ENCODE results near the gene SLIT1.

SLIT1 gene

DNA sequence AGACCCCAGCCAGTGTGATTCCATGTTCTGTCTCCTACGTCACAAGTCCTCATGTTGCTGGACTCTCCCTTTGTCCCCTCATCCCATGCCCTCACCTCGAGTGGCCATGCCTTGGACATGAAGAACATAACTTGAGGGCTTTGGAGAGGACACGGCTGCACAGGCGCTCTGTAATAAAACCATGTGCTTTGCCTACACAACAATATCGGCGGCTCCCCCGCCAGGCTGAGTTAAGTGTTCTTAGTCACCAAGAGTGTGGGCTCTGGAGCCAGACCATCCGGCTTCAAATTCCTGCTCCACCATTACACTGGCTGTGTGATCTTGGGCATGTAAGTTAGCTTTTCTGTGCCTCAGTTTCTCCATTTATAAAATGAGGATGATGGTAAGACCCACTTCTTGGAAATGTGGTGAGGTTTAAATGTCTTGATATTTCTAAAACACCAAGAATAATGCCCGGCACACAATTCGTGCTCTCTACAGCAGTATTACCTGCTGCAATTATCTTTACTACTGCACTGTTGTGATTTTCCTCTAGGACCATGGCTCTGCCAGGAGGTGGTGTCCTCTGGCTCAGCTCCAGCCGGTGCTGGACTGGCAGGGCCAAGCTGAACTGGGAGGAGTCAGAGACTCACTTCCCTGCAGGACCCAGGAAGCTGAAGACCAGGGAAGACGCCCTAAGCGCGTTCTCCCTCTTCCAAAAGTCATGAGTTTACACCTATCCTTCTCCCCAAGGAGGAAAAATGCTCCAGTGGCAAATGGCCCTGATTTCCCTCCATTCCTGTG lies 15.7 kb downstream of the SLIT1 start:
- DNase-seq = no peak

GRCh38 chr10:97169063-97169462 lies 16.7 kb downstream of the SLIT1 start:
- no peak for DNase-seq

- DNase-seq = no peak
Observed at GRCh38 chr10:97168645-97169044, 17.1 kb downstream of the SLIT1 start.

GRCh38 chr10:97165499-97165898 lies 20.3 kb downstream of the SLIT1 start:
- no peak for DNase-seq

DNA sequence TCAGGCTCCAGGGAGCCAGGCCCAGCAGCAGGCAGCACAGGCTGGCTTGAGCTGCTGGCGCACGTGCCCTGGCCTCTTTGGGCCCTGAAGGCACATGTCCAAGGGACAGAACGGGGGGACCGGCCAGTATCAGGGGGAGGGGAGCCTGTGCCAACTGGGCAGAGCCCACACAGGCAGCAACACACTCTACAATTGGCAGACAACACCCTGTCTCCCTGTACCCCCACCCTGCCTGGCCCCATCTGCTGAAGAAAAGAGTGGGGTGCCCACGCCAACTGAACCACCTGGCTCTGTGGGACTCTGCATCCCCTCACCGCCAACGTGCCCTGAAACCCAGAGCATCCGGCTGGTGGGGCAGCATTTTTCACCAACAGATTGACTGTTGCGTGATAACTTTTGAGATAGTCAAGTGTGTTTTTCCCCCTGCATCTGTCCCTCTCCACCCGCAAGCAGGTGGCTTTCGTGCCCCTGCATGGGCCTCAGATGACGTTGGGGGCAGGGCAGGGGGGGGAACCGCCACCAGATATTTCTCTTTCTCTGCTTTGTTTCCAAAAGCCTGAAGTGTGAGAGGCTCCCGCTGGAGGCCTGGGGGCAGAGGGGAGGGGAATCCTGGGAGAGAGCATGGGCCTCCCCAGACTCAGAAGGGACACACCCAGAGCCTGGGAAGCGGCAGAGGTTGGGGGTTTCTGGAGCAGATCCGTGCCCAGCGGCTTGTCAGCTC lies 21.8 kb downstream of the SLIT1 start:
- no peak for DNase-seq

DNA sequence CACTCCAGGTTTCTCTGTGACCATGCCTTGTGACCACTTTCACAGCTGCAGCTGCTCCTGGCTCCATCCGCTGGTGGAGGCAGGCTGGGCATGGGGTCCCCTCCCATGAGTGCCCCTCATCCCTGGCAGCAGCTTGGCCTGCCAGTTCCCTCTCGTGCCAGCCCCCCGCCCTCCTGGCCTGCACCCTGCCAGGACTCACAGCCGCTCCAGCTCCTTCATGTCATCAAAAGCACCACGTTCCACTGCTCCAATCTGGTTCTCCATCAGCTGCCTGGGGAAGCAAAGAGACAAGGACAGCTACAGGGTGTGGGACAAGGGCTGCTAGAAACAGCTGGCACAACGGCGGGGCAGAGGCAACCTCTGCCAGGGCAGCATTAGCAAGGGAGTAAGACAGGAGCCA lies 22.6 kb downstream of the SLIT1 start:
- DNase-seq = no peak

DNA sequence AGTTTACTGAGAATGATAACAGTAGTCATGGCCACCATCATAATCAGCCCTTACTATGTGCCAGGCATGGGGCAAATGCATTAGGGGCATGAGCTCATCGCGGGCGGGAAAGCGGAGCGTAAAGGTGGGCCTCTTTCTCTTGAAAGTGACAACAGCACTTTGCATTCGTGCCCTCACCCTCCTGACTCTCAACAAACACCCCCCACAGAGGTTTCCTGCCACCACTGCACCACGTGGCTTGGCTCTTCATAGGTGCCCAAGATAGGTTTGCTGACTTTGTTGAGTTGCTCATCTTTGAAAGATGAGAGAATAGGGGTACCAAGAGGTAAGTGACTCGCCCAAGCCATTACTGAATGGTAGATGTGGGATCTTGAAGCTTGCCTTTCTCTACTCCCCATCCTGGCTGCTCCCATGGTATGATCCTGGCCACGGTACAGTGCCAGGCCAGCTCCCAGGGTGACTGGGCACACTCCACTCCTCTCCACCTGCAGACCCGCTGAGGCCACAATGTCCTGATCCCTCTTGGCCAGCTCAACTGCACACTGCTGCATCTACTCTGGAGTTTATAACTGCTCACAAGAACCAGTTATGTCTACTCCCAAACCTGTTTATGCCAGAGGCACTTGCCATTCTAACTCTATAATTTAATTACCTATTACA lies 26.0 kb downstream of the SLIT1 start:
- DNase-seq = no peak

- DNase-seq = no peak
Observed at GRCh38 chr10:97157578-97158095, 28.1 kb downstream of the SLIT1 start.

DNA sequence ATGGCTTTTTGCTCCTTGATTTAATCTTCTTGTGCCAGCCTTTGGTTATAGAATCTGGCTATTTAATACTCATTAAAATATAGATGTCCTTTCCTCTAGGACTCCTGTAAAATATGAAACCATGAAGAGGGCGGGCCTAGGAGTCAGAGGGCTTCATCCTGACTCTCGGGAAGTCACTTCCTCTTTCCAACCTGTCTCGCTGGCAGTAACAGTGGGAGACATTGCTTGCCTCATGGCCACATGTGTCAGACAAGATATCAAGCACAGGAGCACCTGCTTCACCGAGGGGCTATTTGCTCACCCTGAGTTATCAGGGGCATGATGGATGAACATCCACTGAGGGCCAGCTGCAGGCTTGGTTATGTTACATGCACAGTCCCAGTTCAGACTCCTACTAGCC lies 31.0 kb downstream of the SLIT1 start:
- no peak for DNase-seq

GRCh38 chr10:97154162-97154561 lies 31.6 kb downstream of the SLIT1 start:
- no peak for DNase-seq

DNA sequence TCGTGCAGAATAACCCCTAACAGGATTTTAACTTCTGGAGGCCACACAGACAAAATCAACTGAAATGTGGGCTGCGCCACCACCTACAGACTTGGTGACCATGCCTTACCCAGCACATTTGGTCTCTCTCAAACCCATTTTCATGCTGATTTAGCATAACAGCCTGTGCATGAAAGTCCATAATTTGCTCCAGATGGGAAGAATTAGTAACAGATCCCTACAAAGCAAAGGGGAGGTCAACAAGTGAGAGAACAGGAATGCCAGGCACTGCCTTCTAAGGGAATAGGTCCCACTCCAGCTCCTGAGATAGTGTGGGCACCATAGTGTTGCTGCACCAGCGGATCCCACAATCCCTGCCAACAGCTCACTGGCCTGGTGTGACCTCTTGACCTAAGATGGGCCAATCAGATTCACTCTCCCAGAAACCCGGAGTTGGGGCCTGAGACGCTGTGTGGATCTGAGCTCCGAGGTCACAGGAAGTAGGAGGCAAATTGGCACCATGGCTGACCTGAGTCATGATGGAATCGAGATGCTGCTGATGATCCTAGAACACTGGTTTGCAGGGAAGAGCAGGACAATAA lies 32.4 kb downstream of the SLIT1 start:
- no peak for DNase-seq

DNA sequence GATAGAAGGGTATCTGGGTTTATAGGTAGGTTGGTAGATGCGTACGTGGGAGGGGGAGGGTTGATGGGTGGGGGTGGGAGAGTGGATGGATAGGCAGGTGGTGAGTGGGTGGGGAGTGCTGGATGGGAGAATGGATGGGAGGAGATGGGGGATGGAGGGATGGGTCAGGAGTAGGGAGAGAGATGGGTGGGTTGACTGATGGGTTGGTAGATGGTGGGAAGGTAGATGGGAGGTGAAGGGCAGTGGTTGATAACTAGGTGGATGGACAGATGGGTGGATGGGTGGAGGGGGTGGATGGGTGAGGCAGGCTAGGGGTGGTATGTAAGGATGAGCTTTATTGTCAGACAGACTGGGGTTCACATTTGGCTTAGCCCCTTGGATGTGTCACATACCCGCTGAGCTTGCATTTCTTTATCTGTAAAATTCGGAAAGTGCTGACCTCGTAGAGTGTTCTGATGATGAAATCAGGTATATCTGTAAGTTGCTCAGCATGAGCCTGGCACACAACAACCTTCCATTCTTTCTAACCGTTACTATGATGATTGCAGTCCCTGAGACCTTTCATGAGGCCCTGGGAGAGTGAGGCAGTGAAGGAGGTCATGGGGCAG lies 34.3 kb downstream of the SLIT1 start:
- DNase-seq = no peak

GRCh38 chr10:97150616-97151015 lies 35.1 kb downstream of the SLIT1 start:
- no peak for DNase-seq

DNA sequence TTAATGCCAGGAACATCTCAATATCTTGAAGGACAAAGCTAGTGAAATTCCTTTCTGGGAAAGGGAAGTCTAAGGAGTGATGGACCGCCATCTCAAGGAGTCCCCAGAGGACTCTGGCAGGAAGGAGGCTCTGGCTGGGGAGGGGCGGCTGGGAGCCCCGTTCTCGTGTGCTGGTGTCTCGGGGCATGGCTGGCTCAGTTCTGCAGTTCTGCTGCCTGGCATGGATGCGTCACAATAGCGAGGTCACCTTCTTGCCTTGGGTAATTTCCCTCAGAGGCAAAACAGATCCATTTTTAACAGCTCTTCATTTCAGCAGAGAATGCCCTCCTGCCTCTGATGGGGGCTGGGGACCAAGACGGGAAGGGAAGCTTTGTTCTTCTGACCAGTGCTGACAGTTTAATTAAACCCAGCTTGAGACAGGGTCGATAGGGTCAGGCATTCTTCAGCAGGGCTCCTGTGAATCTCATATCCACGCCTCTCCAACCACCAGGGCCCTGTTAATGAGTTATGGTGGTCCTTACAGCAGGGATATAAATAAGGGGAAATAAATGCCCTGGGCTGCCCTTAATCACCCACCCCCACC lies 35.7 kb downstream of the SLIT1 start:
- DNase-seq = no peak

DNA sequence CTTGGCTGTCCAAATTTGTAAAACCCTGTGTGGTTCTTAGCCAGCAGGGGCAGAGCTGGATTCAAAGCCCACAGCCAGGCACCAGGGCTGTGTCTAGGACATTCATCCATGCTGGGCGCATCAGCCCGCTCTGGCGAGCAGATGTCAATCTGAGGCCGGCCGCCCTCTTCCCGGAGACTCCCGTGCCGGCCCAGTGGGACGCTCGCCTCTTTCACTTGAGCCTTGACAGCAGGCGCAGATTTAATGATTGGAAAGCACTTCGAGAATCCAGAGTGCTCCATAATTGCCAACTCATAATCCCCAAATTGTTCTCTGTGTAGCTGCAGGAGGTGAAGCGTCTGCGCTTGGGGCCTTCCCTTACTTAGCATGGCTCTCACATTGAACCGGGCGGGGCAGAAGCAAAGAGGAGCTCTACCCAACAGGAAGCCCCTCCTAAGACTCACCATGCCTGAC lies 36.7 kb downstream of the SLIT1 start:
- DNase-seq = no peak

- DNase-seq = no peak
Observed at GRCh38 chr10:97144297-97144696, 41.5 kb downstream of the SLIT1 start.

DNA sequence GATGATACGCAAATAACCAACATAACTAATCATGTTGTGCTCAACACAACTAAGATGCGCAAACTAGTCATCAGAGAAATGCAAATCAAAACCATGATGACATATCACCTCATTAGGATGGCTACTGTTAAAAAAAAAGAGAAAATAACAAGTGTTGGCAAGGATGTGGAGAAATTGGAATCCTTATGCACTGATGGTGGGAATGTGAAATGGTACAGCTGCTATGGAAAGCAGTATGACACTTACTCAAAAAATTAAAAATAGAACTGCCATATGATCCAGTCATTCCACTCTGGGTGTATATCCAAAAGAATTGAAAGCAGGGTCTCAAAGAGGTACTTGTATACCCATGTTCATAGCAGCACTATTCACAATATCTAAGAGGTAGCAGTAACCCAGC lies 42.9 kb downstream of the SLIT1 start:
- DNase-seq = no peak

DNA sequence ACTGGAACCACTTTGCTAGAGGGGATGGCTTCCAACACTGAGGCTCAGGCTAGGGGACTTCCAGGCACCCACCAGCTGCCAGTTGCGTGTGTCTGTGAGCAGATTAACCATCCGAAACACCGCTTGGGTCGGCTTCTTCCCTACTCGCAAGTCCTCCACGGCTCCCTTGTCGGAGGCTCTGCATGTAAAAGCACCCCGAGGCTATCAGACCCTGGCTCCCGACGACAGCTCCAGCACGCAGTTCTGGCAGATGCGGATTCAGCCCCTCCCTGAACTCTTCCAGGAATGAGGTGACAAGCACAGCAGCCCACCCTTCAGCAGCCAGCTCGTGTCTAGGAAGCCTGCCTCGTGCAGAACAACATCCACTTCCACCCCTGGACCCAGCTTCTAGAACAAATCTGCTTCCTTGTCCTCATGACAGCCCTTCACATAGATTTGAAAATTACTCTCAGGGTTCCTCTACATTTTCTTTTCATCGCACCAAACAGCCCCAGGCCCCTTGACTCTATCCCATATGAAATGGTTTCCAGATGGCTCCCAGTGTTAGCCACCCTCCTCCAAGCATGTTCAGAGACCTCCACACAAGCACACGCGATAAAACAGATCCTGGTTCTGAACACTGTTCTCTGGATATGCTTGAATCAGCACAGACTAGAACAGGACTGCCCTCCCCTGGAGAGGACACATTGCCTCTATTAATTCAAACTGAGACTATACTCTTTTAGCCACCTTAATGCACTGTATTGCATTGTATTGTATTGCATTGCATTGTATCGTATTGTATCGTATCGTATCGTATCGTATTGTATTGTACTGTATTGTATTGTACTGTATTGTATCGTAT lies 44.6 kb downstream of the SLIT1 start:
- DNase-seq = no peak

GRCh38 chr10:97140049-97140846 lies 45.5 kb downstream of the SLIT1 start:
- no peak for DNase-seq

- DNase-seq = no peak
Observed at GRCh38 chr10:97139651-97140048, 46.1 kb downstream of the SLIT1 start.

DNA sequence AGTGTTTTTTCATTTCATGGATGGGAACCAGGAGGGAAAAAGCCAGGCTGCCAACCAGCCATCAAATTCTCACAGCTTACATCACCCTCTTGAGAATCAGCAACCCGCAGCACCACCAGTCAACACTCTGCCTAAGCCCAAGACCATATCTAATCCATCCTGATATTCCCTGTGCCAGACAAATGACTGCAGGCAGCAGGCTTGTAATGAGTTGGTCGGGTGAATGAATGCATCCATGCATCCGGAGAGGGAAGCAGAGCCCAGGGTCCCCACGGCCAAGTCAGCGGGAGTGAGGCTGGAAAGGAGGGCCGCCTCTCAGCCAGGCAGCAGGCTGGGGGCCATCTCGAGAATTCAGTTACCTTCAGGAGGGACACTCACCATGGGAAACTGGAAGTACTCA lies 46.9 kb downstream of the SLIT1 start:
- DNase-seq = no peak
